ENCODE results near the gene DYDC1.

DYDC1 gene

DNA sequence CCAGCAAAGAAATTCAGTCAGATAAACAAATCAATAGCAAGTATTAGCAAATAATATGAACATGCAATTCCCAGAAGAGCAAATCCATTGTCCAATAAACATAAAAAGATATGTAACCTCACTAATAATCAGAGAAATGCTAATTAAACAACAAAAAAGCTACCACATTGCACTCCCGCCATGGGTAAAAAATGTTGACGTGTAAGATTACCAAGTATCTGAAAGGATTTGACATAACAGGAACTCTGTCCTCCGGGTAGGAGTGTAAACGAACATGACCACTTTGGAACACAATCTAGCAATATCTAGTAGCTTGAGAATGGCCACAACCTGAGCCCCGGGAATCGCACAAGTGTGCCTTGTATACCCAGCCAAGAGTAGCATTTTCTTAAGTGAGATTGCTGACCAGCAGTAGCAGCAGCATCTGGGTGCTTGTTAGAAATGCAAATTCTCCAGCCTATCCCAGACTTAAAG, 31.6 kb downstream of the DYDC1 start:
- Histone ChIP-seq H3K4me3 (ENCODE audit: low read depth, low read length) (no peak overlapping the region), H3K36me3 (no peaks in the 10 kb centered on the region), H3K4me1 (no peaks in the 10 kb centered on the region), H3K9me3 (no peaks in the 10 kb centered on the region), H3K27me3 (no peaks in the 10 kb centered on the region; the same call in 1 of the 2 replicates)
- TF ChIP-seq, protein P1, sequence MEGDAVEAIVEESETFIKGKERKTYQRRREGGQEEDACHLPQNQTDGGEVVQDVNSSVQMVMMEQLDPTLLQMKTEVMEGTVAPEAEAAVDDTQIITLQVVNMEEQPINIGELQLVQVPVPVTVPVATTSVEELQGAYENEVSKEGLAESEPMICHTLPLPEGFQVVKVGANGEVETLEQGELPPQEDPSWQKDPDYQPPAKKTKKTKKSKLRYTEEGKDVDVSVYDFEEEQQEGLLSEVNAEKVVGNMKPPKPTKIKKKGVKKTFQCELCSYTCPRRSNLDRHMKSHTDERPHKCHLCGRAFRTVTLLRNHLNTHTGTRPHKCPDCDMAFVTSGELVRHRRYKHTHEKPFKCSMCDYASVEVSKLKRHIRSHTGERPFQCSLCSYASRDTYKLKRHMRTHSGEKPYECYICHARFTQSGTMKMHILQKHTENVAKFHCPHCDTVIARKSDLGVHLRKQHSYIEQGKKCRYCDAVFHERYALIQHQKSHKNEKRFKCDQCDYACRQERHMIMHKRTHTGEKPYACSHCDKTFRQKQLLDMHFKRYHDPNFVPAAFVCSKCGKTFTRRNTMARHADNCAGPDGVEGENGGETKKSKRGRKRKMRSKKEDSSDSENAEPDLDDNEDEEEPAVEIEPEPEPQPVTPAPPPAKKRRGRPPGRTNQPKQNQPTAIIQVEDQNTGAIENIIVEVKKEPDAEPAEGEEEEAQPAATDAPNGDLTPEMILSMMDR (IDR thresholded peaks at IDR 0.05; ENCODE audit: low read depth, low read length): no peak
- DNase-seq: no peak

DNA sequence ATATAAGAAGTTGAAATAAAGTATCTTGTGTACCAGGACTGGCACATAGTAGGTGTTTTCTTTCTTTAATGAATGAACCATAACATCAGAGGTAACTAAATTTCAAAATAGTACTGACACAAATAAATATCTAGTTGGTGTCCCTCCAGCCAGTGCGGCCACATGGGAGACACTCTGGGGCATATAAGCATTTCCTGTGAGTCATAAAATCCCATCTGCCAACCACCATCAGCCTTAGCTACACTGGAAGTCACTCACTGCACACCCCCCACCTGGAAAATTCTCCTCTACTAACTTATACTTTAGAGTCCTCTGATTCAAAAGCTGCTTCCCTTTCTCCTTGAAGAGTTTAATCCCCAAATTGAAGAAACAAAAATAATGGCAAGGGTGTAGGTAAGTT, 32.5 kb downstream of the DYDC1 start:
- no peaks in the 10 kb centered on the region for H3K9me3 ChIP-seq
- DNase-seq: no peak
- no peaks in the 10 kb centered on the region for H3K4me1 ChIP-seq
- no peaks in the 10 kb centered on the region for H3K36me3 ChIP-seq
- H3K4me3 ChIP-seq (ENCODE audit: low read depth, low read length): no peak overlapping the region
- TF ChIP-seq, protein P1 (IDR thresholded peaks at IDR 0.05; ENCODE audit: low read depth, low read length): no peak
- H3K27me3 ChIP-seq: no peaks in the 10 kb centered on the region; the same call in 1 of the 2 replicates

DNA sequence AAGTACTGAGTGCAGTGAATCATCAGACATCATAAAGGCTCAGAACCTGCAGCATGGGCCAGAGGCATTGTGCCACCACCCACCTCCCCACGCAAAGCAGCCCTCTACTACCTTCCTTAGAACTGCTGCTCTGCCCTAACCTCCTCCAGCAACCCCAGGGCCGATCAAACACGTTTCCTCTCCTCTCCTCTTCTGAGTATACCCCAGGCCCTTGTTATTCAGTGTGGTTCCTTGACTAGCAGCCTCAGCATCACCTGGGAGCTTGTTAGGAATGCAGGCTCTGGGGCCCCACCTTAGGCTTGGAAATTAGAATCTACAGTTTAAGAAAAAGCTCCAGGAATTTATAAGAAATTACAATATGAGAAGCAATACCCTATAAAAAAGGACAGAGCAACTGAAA, 33.2 kb downstream of the DYDC1 start:
- no peaks in the 10 kb centered on the region for H3K36me3 ChIP-seq
- no peak overlapping the region for H3K4me3 ChIP-seq (ENCODE audit: low read depth, low read length)
- no peaks in the 10 kb centered on the region for H3K9me3 ChIP-seq
- no peaks in the 10 kb centered on the region; the same call in 1 of the 2 replicates for H3K27me3 ChIP-seq
- DNase-seq: no peak
- no peaks in the 10 kb centered on the region for H3K4me1 ChIP-seq
- TF ChIP-seq, protein P1 (IDR thresholded peaks at IDR 0.05; ENCODE audit: low read depth, low read length): no peak

DNA sequence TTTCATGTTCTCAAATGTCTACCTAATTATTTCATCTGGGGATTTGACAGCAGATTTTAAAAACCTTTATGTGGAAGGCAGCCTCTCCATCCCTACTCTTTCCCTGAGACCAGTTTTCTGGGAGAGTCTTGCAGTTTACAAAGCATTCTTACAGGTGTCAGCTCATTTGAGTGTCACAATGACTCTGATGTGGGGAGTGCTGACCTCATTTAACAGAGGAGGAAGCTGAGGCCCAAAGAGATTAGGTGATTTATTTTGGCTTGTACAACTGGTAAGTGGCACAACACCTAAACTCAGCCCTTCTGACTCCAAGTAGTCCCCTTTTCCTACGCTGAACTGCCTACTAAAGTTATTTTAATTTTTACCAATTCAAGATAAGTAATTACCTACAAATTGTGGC, 33.8 kb downstream of the DYDC1 start:
- no peaks in the 10 kb centered on the region; the same call in 1 of the 2 replicates for H3K27me3 ChIP-seq
- H3K4me1 ChIP-seq: no peaks in the 10 kb centered on the region
- no peak for DNase-seq
- H3K9me3 ChIP-seq: no peaks in the 10 kb centered on the region
- no peak overlapping the region for H3K4me3 ChIP-seq (ENCODE audit: low read depth, low read length)
- TF ChIP-seq, protein P1 (IDR thresholded peaks at IDR 0.05; ENCODE audit: low read depth, low read length): no peak
- no peaks in the 10 kb centered on the region for H3K36me3 ChIP-seq

DNA sequence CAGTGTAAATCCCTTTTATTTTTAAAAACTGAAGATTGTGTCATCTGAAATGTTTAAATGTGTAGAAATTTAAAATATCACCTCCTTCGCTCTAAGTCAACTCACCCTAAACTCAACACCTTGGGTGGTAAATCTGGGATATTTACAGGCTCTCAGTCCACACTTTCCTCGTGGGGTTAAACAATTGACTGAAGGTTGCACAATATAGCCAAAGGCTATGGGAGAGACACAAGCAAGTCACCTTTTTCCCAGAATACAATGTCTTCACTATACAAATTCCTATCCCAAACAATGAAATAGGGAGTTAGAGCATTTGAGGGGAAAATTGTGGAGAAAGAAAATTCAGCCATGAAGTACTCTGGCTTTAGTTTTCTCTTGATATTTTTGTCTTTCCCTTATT, 34.4 kb downstream of the DYDC1 start:
- Histone ChIP-seq H3K27me3 (no peaks in the 10 kb centered on the region; the same call in 1 of the 2 replicates), H3K4me1 (no peaks in the 10 kb centered on the region), H3K36me3 (no peaks in the 10 kb centered on the region), H3K9me3 (no peaks in the 10 kb centered on the region), H3K4me3 (ENCODE audit: low read depth, low read length) (no peak overlapping the region)
- TF ChIP-seq, protein P1 (IDR thresholded peaks at IDR 0.05; ENCODE audit: low read depth, low read length): no peak
- no peak for DNase-seq

DNA sequence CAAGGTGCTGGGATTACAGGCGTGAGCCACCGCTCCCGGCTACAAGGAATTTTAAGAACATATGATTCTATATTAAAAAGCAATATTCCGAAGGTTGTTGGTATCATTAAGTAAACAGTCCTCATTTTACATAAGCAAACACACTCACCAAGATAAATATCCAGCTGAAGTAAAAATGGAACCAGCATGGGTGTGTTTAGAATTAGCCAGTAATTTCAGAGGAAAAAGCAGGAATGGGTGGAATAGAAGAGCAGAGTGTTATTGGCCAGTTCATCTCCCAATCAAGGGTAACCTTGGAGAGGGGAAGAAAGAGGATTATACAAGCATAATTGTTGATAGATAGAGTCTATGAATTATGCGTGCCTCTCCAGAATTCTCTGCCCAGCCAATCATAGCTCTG, 35.4 kb downstream of the DYDC1 start:
- TF ChIP-seq, protein P1 (IDR thresholded peaks at IDR 0.05; ENCODE audit: low read depth, low read length): no peak
- H3K36me3 ChIP-seq: no peaks in the 10 kb centered on the region
- H3K9me3 ChIP-seq: no peaks in the 10 kb centered on the region
- no peaks in the 10 kb centered on the region for H3K4me1 ChIP-seq
- DNase-seq: no peak
- no peaks in the 10 kb centered on the region for H3K27me3 ChIP-seq
- no peak overlapping the region for H3K4me3 ChIP-seq (ENCODE audit: low read depth, low read length)

All from BE2C (cell line).